ENCODE results near the gene MPI.

Gene MPI

GRCh38 chr15:74906450-74907162 is 16.8 kb downstream of the MPI start, which contains the start of gene FAM219B (continued):
- 0 out of 2 replicates have a peak, but pooled peaks have one; percentile 32 for TF ChIP-seq INSM2 (tag by site-specific recombination; IDR thresholded peaks at IDR 0.05)
- no peak for TF ChIP-seq ZNF341 (tag by site-specific recombination; IDR thresholded peaks at IDR 0.05; ENCODE audit: low read depth)
- 0 out of 2 replicates have a peak, but pooled peaks have one; percentile 32 for TF ChIP-seq REST (tag by site-specific recombination; IDR thresholded peaks at IDR 0.05)
- TF ChIP-seq PATZ1 (tag by site-specific recombination; IDR thresholded peaks at IDR 0.05), result peak; percentile 94
- TF ChIP-seq ZFP69B (tag by site-specific recombination; IDR thresholded peaks at IDR 0.05), result no peak; the same call in 1 of the 2 replicates
- peak; percentile 42; the same call in 1 of the 2 replicates for TF ChIP-seq ZNF843 (tag by site-specific recombination; IDR thresholded peaks at IDR 0.05)
- TF ChIP-seq MZF1 (tag by site-specific recombination; IDR thresholded peaks at IDR 0.05; ENCODE audit: borderline replicate concordance), result no peak
- TF ChIP-seq OSR2 (tag by site-specific recombination; IDR thresholded peaks at IDR 0.05), result no peak
- no peak for TF ChIP-seq ZNF645 (tag by site-specific recombination; IDR thresholded peaks at IDR 0.05)
- no peak for TF ChIP-seq ZNF571 (tag by site-specific recombination; IDR thresholded peaks at IDR 0.05)
- peak; percentile 33; the same call in 1 of the 2 replicates for TF ChIP-seq KLF16 (tag by site-specific recombination; IDR thresholded peaks at IDR 0.05)
- no peak for TF ChIP-seq ZNF513 (tag by site-specific recombination; IDR thresholded peaks at IDR 0.05)
- TF ChIP-seq ZNF398 (tag by site-specific recombination; IDR thresholded peaks at IDR 0.05), result peak; percentile 87
- no peak for TF ChIP-seq ZBTB6 (tag by site-specific recombination; IDR thresholded peaks at IDR 0.05)
- peak; percentile 57; the same call in 1 of the 2 replicates for TF ChIP-seq PRDM10 (tag by site-specific recombination; IDR thresholded peaks at IDR 0.05)
- TF ChIP-seq BCL11A (tag by site-specific recombination; IDR thresholded peaks at IDR 0.05; ENCODE audit: low read depth), result no peak
- no peak for TF ChIP-seq ZSCAN18 (tag by site-specific recombination; IDR thresholded peaks at IDR 0.05)
- peak; percentile 76 for TF ChIP-seq ZEB2 (tag by site-specific recombination; IDR thresholded peaks at IDR 0.05)

Measured in HEK293 (cell line).